Fibroblast of skin of scalp (primary cell): ENCODE data around the gene ANO8.
A peak's percentile ranks its signal among the peaks of the same experiment; 100 is the strongest.

Source experiments
- DNase-seq: peaks from one replicate; pipeline ENCODE4 v3.0.0-alpha.2; 2013

The ANO8 gene

GRCh38 chr19:17328517-17329365, 5.9 kb downstream of the ANO8 start:
- DNase-seq: no peak

DNA sequence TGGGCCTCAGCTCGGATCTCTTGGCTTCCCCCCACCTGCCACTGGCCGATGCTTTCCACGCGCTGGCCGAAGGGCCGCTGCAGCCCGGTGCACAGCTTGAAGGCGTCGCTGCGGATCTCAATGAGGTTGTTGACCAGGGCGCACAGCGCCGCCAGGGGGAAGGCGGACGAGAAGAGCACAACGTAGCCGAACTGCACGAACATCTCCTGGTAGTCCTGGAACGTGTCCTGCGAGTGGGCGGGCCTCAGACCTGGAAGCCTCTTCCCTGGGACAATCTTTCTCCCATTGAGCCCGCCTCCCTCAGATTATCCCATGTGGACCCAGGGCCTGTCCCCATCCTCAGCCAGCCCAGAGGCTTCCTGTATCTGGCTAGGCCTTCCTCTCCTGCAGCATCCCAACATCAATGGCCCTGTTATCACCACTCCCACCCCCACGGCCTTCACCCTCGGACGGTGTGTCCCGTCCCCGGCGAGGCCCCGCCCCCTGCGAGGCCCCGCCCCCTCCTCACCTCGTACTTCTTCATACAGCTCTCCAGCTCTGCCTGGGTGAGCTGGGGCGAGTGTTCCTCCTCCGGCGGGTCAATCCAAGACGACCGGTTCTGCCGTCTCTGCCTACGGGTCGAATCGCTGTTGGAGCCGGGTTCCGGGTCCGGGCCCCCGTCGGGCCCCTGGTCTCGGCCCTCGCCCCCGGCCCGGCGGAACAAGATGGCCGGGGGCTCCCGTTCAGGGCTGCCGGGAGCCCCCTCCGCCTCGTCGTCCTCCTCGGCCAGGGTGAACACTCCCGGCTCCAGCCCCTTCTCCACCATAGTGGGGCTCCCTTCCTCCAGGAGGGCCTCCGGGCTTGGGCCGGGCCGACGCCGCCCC, 6.8 kb downstream of the ANO8 start:
- no peak for DNase-seq

DNA sequence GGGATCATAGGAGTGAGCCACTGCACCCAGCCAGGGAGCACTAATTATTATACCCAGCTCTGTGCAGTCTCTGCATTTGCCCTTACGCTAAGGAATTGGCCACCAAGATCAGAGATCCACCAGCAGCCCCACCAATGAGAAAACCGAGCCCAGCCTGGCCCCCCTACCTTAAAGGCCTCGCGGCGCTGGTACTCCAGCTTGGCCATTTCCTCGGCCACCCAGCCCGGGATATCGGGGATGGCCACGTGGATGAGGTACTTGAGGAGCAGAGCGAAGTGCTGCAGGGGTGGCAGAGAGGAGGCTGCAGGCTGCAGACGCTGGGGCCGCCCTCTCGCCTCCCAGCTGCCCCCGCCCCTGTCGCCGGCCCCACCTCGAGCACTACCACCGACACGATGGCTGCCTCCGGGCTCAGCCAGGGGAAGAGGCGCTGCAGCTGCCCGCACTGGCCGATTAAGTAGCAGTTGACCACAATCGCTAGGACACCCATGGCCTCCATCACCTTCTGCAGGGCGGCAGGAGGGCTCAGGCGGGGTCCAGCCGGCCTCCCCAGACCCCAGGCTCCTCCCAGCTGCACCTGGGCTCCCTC, 7.5 kb downstream of the ANO8 start:
- DNase-seq: no peak

DNA sequence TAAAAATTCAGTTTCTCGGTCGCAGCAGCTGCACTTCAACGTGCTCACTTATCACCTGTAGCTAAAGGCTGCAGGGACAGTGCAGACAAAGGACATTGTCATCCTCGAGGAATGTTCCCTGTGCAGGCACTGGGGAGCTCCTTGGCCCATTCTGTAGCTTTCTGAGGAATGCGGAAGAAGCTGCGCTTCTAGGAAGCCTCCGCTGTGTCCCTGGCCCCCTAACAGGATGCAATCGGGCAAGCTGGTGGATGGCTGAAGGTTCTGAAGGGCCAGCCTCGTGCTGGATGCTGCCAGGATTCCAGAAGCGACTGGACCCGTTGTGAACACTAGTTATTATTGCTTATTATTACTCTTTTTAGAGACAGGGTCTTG, 8.1 kb downstream of the ANO8 start:
- DNase-seq: no peak

- DNase-seq: no peak
Observed at GRCh38 chr19:17325881-17326594, 8.6 kb downstream of the ANO8 start.

DNA sequence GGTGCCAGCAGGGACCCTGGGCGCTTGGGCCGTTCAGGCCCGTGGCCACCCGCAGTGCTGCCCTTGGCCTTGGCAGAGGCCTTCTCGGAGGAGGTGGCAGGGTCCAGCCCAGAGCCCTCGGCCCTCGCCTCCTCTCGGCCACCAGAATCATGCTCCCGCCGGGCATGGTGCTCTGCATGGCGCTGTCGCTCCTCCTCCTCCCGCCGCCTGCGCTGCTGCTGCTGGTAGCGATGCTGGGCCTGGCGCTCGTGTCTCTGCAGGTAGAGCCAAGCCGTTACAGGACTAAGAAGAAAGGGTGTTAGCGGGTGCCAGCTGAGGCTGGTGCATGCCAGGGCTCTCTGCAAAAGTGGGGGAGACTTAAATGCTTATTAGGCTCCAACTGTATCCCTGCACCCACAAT, 9.5 kb downstream of the ANO8 start:
- no peak for DNase-seq

DNA sequence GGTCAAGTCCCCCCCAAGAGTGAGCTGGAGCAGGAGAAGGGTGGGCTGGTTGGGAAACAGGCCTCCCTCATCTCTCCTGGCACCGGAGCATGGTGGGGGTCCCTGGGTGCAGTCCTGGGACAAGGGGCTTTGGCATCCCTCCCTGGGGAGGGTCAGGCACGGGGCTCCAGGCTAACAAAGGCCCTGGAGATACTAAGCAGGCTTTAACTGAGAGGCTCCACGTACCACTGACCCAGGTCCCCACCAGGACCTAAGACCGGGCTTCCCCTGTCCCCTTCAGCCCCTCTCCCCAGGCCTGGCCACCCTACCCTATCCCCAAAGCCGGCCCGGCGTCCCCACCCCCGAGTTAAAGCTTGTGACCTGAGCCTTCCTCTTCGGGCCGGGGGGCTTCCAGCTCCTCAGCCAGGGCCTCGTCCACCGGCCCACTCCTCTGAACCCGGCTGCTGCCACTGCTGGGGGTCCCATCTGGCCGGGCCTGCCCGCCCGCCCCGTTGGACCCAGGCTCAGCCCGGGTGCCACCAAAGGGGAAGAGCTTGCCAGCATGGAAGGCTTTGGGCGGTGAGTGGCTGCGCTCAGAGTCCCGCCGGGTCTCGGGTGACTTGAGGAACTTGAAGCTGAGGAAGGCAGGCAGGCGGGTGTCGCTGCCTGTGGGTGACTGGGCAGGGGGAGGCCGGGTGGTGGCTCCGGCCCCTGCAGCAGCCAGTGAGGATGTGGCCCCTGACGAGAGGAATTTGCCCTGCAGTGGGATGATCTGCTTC, 10.1 kb downstream of the ANO8 start:
- DNase-seq: no peak

DNA sequence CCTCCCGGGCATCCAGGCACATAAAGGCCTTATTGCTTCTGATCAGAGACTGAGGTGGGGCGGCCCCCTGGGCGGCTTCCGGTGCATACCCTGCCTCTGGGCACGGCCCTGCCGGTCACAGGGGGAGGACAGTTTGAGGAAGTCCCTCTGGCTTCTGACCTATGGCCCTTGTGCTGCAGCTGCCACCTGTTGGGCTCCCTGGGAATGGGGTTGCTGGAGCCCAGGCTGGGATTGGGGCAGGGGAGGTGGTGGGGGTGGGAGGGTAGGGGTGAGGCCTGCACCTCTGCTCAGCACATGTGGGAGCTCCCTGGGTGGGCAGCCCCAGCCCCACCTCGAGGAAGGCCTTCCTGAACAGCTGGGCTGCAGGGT, 10.7 kb downstream of the ANO8 start:
- DNase-seq: no peak

DNA sequence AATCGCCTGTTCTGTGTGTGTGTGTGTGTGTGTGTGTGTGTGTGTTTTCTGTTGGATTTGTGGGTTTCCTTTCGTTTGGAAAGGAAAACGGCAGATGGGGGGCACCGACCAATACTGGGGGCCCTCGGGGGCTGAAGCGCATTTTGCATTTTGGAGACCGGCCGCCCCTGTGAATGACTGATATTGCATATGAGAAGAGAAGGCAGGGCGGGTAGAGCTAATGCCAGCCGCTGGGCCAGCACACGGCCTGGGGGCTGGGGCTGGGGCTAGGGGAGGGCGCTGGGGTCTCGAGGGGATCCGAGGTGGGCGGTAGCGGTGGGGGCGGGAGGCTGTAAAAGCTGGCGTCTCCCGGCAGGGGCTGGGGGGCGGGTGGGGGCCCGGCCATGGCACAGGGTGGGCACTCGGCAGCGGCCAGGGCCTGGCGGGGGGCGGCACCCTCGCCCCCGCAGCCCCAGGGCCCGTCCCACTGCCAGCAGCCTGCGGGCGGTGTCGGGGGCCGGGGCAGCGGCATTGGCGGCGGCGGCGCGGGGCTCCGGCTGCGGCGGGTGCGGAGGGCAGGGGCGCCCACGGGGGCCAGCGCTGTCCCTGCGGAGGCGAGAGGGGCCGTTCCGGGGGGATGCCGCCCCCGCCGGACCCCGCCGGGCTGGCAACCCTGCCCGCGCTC, 11.2 kb downstream of the ANO8 start:
- no peak for DNase-seq

GRCh38 chr19:17322854-17323253, 11.8 kb downstream of the ANO8 start:
- DNase-seq: no peak

- DNase-seq: no peak
Observed at GRCh38 chr19:17321655-17322489, 12.8 kb downstream of the ANO8 start.

DNA sequence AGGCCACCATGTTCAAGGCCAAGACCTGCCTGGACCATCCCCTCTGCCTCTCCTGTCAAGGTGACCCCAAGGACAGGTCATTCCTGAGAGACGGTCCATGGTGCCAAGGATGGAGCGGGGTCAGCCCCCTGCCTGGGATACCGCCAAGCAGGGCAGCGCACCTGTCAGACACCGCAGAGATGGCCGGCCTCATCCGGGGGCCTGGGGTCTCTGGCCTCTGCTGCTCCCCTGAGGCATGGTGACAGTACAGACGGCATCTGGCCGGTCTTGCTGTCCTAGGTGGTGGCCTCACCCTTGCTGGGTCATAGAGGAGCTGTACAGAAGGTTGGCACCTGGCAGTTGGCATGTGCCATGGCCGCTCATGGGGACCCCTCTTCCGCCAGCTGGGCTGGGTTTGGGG, 14.2 kb downstream of the ANO8 start:
- DNase-seq: no peak

DNA sequence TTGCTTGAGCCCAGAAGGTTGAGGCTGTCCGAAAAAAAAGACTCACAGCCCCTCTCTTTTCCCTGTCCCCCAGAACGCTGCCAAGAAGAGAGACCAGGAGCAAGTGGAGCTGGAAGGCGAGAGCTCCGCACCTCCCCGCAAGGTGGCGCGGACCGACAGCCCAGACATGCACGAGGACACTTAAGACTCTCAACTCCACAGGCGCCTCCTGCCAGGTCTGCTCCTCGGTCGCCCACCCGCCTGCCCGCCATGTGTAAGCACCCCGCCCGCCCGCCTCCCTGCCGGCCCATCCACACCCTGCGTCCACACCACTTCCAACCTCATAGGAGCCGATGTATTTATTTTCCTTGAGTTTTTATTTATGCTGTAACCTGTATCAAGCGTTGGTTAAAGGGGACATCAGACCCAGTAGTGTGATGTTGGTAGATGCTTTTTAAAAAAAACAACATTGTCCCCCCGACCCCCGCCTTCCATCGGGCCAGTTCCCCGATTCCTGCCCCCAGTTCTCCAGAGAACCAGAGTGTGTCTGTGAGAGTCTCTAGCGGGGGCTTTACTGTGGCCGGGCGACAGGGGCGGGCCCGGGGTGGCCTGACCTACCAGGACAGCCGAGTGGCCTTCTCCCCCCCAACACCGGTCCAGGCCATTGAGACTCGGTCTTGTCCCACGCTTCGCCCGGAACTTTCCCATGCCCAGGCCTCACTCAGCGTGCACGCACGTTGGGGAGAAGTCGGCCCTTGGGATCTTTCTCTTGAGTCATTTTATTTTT, 15.0 kb downstream of the ANO8 start:
- DNase-seq: no peak

GRCh38 chr19:17318966-17319365, 15.7 kb downstream of the ANO8 start:
- DNase-seq: no peak

GRCh38 chr19:17314007-17314593, 20.6 kb downstream of the ANO8 start:
- DNase-seq: no peak

DNA sequence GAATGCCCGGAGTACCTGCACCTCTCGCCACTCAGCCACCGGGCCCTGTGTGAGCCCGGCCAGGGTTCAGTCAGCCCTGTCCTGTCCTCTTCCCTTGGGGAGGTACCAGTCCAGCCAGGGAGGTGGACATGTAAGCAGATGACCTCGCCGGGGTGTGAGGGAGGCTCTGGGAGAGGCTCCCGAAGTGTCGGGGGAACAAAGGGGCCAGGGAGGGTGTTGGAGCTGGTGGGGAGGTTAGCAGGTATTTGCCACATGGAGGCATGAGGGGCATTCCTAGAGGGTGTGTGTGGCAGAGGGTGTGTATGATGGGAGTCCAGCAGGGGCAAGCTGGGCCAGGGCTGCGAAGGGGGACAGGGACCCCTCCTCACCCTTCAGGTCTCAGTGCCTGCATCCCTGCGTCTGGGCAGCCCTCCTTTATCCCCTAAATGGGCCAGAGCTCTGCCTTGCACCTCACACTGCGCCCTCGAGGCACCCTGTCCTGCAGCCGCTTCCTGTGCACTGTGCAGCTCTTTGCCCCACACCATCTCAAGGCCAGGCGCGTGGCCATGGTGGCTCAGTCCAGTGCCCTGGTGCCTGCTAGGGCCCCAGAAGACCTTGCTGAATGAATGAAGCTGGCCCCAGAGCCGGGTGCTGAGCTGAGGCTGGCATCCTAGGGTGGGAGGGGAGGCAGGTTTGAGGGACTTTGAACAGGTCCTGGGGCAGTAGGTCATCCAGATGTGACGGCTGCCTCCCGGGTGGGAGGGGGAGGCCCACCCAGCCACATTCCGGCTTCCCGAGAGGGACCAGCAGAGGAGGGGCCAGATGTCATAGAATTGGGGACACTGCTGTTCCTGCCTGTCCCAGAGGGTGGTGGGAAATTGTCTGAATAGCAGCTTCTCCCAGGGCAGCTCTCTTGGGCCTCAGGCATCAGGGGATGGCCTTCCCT, 22.2 kb downstream of the ANO8 start:
- DNase-seq: no peak

DNA sequence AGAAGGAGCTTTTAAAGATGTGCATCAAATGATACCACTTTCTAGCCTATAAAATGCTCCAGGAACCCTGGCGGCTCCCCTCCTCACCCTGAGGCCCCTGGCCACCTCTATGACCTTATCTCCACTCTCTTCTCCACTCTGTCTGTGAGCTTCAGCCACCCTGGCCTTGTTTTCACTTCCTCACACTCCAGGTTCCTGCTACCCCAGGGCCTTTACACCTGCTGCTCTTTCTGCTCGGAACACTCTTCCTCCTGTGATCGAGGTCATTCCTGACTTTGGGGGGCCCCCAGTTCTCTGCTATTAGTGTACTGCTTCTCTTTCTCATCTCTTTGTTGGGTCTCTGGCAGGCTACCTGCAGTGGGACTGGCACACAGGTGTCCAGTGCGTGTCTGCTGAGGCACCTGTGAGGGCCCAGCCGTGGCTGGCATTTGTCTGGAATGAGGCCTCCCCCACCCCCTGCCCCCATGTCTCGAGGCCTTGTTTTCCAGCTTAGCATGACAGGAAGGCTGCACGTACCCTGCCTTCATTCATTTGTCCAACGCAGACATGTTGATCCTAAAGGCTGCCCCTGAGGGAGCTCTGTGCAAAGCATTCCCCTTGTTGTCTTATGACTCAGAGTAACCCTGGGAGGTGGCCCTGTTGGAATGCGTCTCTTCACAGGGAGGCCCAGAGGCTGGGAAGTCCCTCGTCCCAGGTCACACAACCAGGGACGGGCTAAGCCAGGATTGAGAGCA, 23.0 kb downstream of the ANO8 start:
- peak; percentile 91 for DNase-seq
